IMR-90 (cell line): ENCODE data around the gene PSAPL1. TPM values are rescaled to one million over a fixed set of nuclear protein-coding genes. Genes with fewer than 3 reads are reported as not detected.

Source experiments
- ATAC-seq: fragments of 200-7000 bp; cut with Tn5 transposase; 2 replicates; pipeline ENCODE4 v1.9.1; 2020; ENCODE audit warnings: low read depth, mild to moderate bottlenecking, moderate library complexity
- BruUV-seq: library from RNA; stranded (reverse); fragments of 400-500 nt; replicated peaks from 2 replicates; lab custom pipeline; 2021; lab: Mats Ljungman, UMichigan
- CTCF ChIA-PET: fragments of 300-600 bp; formaldehyde crosslinking; extraction: SDS; loops from one replicate; lab custom pipeline; 2021; ENCODE audit warnings: antibody characterized with exemption; lab: Yijun Ruan, JAX
- POLR2A ChIA-PET: fragments of 300-600 bp; sonication (Branson Sonifier 250); formaldehyde crosslinking; loops from one replicate; lab custom pipeline; 2022; ENCODE audit warnings: antibody characterized with exemption; ENCODE audit not compliant: unreplicated experiment; lab: Charles Lee
- DNase-seq: peaks from one replicate; pipeline ENCODE4 v3.0.0; 2013
- H2AFZ ChIP-seq: replicated peaks from 2 replicates; pipeline ENCODE3; 2013; ENCODE audit warnings: low read length, mild to moderate bottlenecking; ENCODE audit not compliant: poor library complexity
- H2AK5ac ChIP-seq: 2 replicates; pipeline ENCODE4 v1.6.1; 2013; ENCODE audit warnings: low read depth, low read length, inconsistent platforms
- H2AK9ac ChIP-seq: replicated peaks from 2 replicates; pipeline ENCODE3; 2013; ENCODE audit warnings: mild to moderate bottlenecking, low read depth, low read length, moderate library complexity; ENCODE audit not compliant: poor library complexity
- H2BK120ac ChIP-seq: 2 replicates; pipeline ENCODE4 v1.6.1; 2013; ENCODE audit warnings: low read depth, low read length, inconsistent platforms
- H2BK15ac ChIP-seq: 3 replicates; pipeline ENCODE4 v1.6.1; 2013; ENCODE audit warnings: low read depth, low read length, inconsistent platforms
- H2BK20ac ChIP-seq: 2 replicates; pipeline ENCODE4 v1.6.1; 2013; ENCODE audit warnings: low read depth, mild to moderate bottlenecking, inconsistent platforms, low read length, moderate library complexity
- H2BK5ac ChIP-seq: 2 replicates; pipeline ENCODE4 v1.6.1; 2013; ENCODE audit warnings: mild to moderate bottlenecking, low read depth, low read length, inconsistent platforms; ENCODE audit not compliant: poor library complexity, severe bottlenecking
- H3K14ac ChIP-seq: replicated peaks from 2 replicates; pipeline ENCODE4 v1.6.1; 2013; ENCODE audit warnings: low read depth, low read length, inconsistent platforms
- H3K18ac ChIP-seq: 2 replicates; pipeline ENCODE4 v1.6.1; 2013; ENCODE audit warnings: low read depth, low read length, control low read depth
- H3K23ac ChIP-seq: 2 replicates; pipeline ENCODE4 v1.6.1; 2013; ENCODE audit warnings: low read depth, low read length, inconsistent platforms
- H3K27ac ChIP-seq: 2 replicates; pipeline ENCODE4 v1.5.1; 2013; ENCODE audit warnings: mild to moderate bottlenecking, control low read depth, low read length; ENCODE audit not compliant: insufficient read depth
- H3K27me3 ChIP-seq: 2 replicates; pipeline ENCODE4 v1.6.1; 2013; ENCODE audit warnings: low read length; ENCODE audit not compliant: control insufficient read depth, insufficient read depth
- H3K36me3 ChIP-seq: 2 replicates; pipeline ENCODE4 v1.6.1; 2013; ENCODE audit warnings: low read length, mixed read lengths; ENCODE audit not compliant: control insufficient read depth, insufficient read depth
- H3K4ac ChIP-seq: 2 replicates; pipeline ENCODE4 v1.6.1; 2013; ENCODE audit warnings: low read depth, low read length, inconsistent platforms
- H3K4me1 ChIP-seq: 2 replicates; pipeline ENCODE4 v1.6.1; 2013; ENCODE audit warnings: low read length, mixed read lengths; ENCODE audit not compliant: control insufficient read depth, insufficient read depth
- H3K4me2 ChIP-seq: 2 replicates; pipeline ENCODE4 v1.6.1; 2013; ENCODE audit warnings: low read depth, mild to moderate bottlenecking, control low read depth, low read length, moderate library complexity
- H3K4me3 ChIP-seq: 2 replicates; pipeline ENCODE4 v1.5.1; 2013; ENCODE audit warnings: low read depth, mild to moderate bottlenecking, control low read depth, low read length, moderate library complexity; ENCODE audit not compliant: insufficient read depth
- H3K56ac ChIP-seq: 2 replicates; pipeline ENCODE4 v1.6.1; 2013; ENCODE audit warnings: low read length, inconsistent platforms; ENCODE audit not compliant: insufficient read depth; ENCODE audit errors: extremely low read depth
- H3K79me1 ChIP-seq, 2 experiments: 2 replicates each; pipeline ENCODE4 v1.6.1; 2013; ENCODE audit warnings: low read length in 2 of 2, inconsistent platforms in 1 of 2, low read depth in 1 of 2
- H3K9ac ChIP-seq: 2 replicates; pipeline ENCODE4 v1.6.1; 2013; ENCODE audit warnings: low read depth, low read length, control low read depth
- H3K9me1 ChIP-seq: 2 replicates; pipeline ENCODE4 v1.6.1; 2013; ENCODE audit warnings: low read length, inconsistent platforms; ENCODE audit not compliant: insufficient read depth
- H3K9me3 ChIP-seq: 2 replicates; pipeline ENCODE4 v1.6.1; 2013; ENCODE audit warnings: low read length; ENCODE audit not compliant: control insufficient read depth, insufficient read depth
- H4K20me1 ChIP-seq: 2 replicates; pipeline ENCODE4 v1.6.1; 2013; ENCODE audit warnings: low read length, inconsistent platforms; ENCODE audit not compliant: insufficient read depth
- H4K5ac ChIP-seq: 2 replicates; pipeline ENCODE4 v1.6.1; 2013; ENCODE audit warnings: mild to moderate bottlenecking, low read depth, low read length, control low read depth
- H4K8ac ChIP-seq, 2 experiments: 2 replicates each; pipeline ENCODE4 v1.6.1; 2013; ENCODE audit warnings: low read depth in 2 of 2, low read length in 2 of 2, control low read depth in 1 of 2, inconsistent platforms in 1 of 2
- H4K91ac ChIP-seq: 2 replicates; pipeline ENCODE4 v1.6.1; 2013; ENCODE audit warnings: low read depth, low read length, inconsistent platforms; ENCODE audit not compliant: insufficient read depth
- BHLHE40 ChIP-seq: fragments of 150-350 bp; IDR thresholded peaks from 2 replicates; pipeline ENCODE4 v1.6.1; 2016; ENCODE audit warnings: mild to moderate bottlenecking, low read depth, low read length
- CEBPB ChIP-seq: IDR thresholded peaks from 2 replicates; pipeline ENCODE4 v1.6.1; 2012; ENCODE audit warnings: low read depth, low read length, improper control_type of control experiment
- CHD1 ChIP-seq: IDR thresholded peaks from 2 replicates; pipeline ENCODE4 v1.6.1; 2012; ENCODE audit warnings: low read depth, low read length, improper control_type of control experiment
- FOS ChIP-seq: fragments of 150-350 bp; IDR thresholded peaks from 2 replicates; pipeline ENCODE4 v1.6.1; 2016; ENCODE audit warnings: low read depth, low read length
- MAFK ChIP-seq: IDR thresholded peaks from 2 replicates; pipeline ENCODE4 v1.6.1; 2012; ENCODE audit warnings: low read depth, low read length, improper control_type of control experiment
- MAZ ChIP-seq: IDR thresholded peaks from 2 replicates; pipeline ENCODE4 v1.6.1; 2012; ENCODE audit warnings: low read depth, mild to moderate bottlenecking, low read length, improper control_type of control experiment, moderate library complexity, borderline replicate concordance
- MXI1 ChIP-seq: IDR thresholded peaks from 2 replicates; pipeline ENCODE4 v1.6.1; 2012; ENCODE audit warnings: low read depth, mild to moderate bottlenecking, low read length, moderate library complexity, borderline replicate concordance
- NFE2L2 ChIP-seq: fragments of 150-350 bp; IDR thresholded peaks from 2 replicates; pipeline ENCODE4 v1.6.1; 2016; ENCODE audit warnings: low read depth, mild to moderate bottlenecking, low read length
- POLR2A ChIP-seq: IDR thresholded peaks from 2 replicates; pipeline ENCODE4 v1.6.1; 2012; ENCODE audit warnings: mild to moderate bottlenecking, low read depth, low read length
- RAD21 ChIP-seq: IDR thresholded peaks from 2 replicates; pipeline ENCODE4 v1.6.1; 2012; ENCODE audit warnings: low read length, improper control_type of control experiment
- RCOR1 ChIP-seq: IDR thresholded peaks from 2 replicates; pipeline ENCODE4 v1.6.1; 2012; ENCODE audit warnings: mild to moderate bottlenecking, low read length, improper control_type of control experiment; ENCODE audit not compliant: insufficient replicate concordance
- RFX5 ChIP-seq: IDR thresholded peaks from 2 replicates; pipeline ENCODE4 v1.8.0; 2012; ENCODE audit warnings: low read depth, mild to moderate bottlenecking, low read length, moderate library complexity
- SMC3 ChIP-seq: fragments of 150-350 bp; IDR thresholded peaks from 2 replicates; pipeline ENCODE4 v1.6.1; 2016; ENCODE audit warnings: low read depth, mild to moderate bottlenecking, antibody characterized with exemption, low read length, moderate library complexity
- WGBS, 2 experiments: methylation state at CpG; one replicate each; pipeline versions ENCODE4 v1.1.5 to v1.1.7; 2013; ENCODE audit warnings: missing lambda C conversion rate in 2 of 2; ENCODE audit not compliant: insufficient read length in 1 of 2; ENCODE audit errors: extremely low coverage in 2 of 2; 5-methylcytosine and 5-hydroxymethylcytosine counted together
- dilution Hi-C: fragments of 300-500 bp; cut with HindIII; formaldehyde crosslinking; loops from one replicate; pipeline ENCODE4 v1.14.3; 2018; ENCODE audit warnings: low sequenced_read_pairs; ENCODE audit not compliant: unreplicated experiment
- in situ Hi-C: fragments of 300-500 bp; cut with MboI; formaldehyde crosslinking; loops from 3 replicates; pipeline ENCODE4 v1.14.3; 2019; ENCODE audit warnings: low sequenced_read_pairs, inconsistent platforms, mixed read lengths
- intact Hi-C: fragments of 100-400 bp; cut with micrococcal nuclease; formaldehyde crosslinking; loops from 2 replicates; pipeline ENCODE4 v1.10.0; 2022
- polyA plus RNA-seq, 3 experiments: library from polyadenylated mRNA; depleted of rRNA; stranded (reverse); fragments of >200 nt; gene quantifications; 2 replicates each; pipeline ENCODE4 v1.2.3, GENCODE V29; 2012; ENCODE audit warnings: low replicate concordance in 1 of 3
- total RNA-seq: library from RNA; depleted of rRNA; stranded (reverse); fragments of >200 nt; gene quantifications from 2 replicates; pipeline ENCODE4 v1.2.3, GENCODE V29; 2012
- TF ChIP-seq, protein P1 (sequence below): fragments of 150-350 bp; IDR thresholded peaks from 2 replicates; pipeline ENCODE4 v1.6.1; 2016; ENCODE audit warnings: low read depth, mild to moderate bottlenecking, low read length, moderate library complexity, borderline replicate concordance
- TF ChIP-seq, protein P2 (sequence below): fragments of 150-350 bp; IDR thresholded peaks from 2 replicates; pipeline ENCODE4 v1.6.1; 2017; ENCODE audit warnings: mild to moderate bottlenecking, antibody characterized with exemption, low read length, low read depth
- TF ChIP-seq, protein P3 (sequence below): conservative IDR thresholded peaks from 2 replicates; pipeline ENCODE4 v1.5.1; 2012; ENCODE audit warnings: mild to moderate bottlenecking, low read depth, low read length, improper control_type of control experiment

Gene PSAPL1
- total and polyA plus RNA-seq, 2 of the 4 experiments (the other 2 are of a cell fraction) = not detected

DNA sequence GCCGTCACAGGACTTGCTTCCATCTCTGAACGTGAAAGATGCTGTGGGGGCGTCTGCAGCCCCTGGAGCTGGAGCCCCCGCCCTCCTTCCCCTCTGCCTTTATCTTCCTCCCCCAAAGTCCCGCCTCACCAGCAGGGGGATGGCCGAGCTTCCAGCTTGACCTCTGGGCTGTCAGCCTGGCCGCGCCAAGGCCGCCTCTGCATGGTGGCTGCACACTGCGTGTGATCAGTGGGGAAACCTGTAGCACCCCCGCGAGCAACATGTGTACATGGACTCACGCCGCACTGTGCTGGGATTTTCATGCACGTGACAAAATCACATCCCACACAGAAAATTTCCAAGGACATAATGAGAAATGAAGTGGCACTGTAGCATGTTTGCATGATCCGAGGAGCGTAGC lies 26.5 kb upstream of the PSAPL1 start:
- H3K4ac ChIP-seq = no peak overlapping the region
- H2AFZ ChIP-seq = no peak overlapping the region
- H2AK5ac ChIP-seq = no peak overlapping the region
- no peak overlapping the region for H3K14ac ChIP-seq
- CTCF ChIA-PET = interaction anchor here (0.8 kb wide), 1 partner anchor 16 kb away, joined by 3 read pairs; no protein-coding TSS in a partner anchor
- in situ Hi-C loops (no loop called here), dilution Hi-C loops (no loop called here), intact Hi-C loops (no loop called here)
- H3K18ac ChIP-seq = no peak overlapping the region
- H3K23ac ChIP-seq = no peak overlapping the region
- WGBS, 2 experiments = 0% methylated on average over 2 of the region's 17 CpGs; no CpG with 5 or more reads in 1 of the 2 experiments
- BruUV-seq = no TSS peak
- no peaks in the 10 kb centered on the region for H3K36me3 ChIP-seq
- H2BK120ac ChIP-seq = no peak overlapping the region
- H3K4me3 ChIP-seq = no peak overlapping the region
- no peaks in the 10 kb centered on the region for H3K9me1 ChIP-seq
- H2BK15ac ChIP-seq = no peak overlapping the region
- POLR2A ChIA-PET = no interaction called here
- H3K27ac ChIP-seq = no peak overlapping the region
- no peaks in the 10 kb centered on the region for H3K4me1 ChIP-seq
- peaks cover 28% of the 10 kb centered on the region for H3K27me3 ChIP-seq
- H4K91ac ChIP-seq = no peak overlapping the region
- H4K5ac ChIP-seq = no peak overlapping the region
- H2BK5ac ChIP-seq = no peak overlapping the region
- H4K20me1 ChIP-seq = no peaks in the 10 kb centered on the region
- H3K56ac ChIP-seq = no peak overlapping the region
- H3K4me2 ChIP-seq = no peak overlapping the region
- no peak overlapping the region for H2BK20ac ChIP-seq
- H4K8ac ChIP-seq = no peak overlapping the region
- DNase-seq (no peak), ATAC-seq (no peak)
- H3K9ac ChIP-seq = no peak overlapping the region
- TF ChIP-seq NFE2L2 (no peak), FOS (no peak), SMC3 (no peak), POLR2A (no peak), MAFK (no peak), RAD21 (no peak), RFX5 (no peak), MXI1 (no peak), MAZ (no peak), CHD1 (no peak), RCOR1 (no peak), BHLHE40 (no peak), CEBPB (no peak)
- TF ChIP-seq, protein P1, sequence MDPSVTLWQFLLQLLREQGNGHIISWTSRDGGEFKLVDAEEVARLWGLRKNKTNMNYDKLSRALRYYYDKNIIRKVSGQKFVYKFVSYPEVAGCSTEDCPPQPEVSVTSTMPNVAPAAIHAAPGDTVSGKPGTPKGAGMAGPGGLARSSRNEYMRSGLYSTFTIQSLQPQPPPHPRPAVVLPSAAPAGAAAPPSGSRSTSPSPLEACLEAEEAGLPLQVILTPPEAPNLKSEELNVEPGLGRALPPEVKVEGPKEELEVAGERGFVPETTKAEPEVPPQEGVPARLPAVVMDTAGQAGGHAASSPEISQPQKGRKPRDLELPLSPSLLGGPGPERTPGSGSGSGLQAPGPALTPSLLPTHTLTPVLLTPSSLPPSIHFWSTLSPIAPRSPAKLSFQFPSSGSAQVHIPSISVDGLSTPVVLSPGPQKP = no peak
- TF ChIP-seq, protein P2, sequence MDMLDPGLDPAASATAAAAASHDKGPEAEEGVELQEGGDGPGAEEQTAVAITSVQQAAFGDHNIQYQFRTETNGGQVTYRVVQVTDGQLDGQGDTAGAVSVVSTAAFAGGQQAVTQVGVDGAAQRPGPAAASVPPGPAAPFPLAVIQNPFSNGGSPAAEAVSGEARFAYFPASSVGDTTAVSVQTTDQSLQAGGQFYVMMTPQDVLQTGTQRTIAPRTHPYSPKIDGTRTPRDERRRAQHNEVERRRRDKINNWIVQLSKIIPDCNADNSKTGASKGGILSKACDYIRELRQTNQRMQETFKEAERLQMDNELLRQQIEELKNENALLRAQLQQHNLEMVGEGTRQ = no peak
- TF ChIP-seq, protein P3, sequence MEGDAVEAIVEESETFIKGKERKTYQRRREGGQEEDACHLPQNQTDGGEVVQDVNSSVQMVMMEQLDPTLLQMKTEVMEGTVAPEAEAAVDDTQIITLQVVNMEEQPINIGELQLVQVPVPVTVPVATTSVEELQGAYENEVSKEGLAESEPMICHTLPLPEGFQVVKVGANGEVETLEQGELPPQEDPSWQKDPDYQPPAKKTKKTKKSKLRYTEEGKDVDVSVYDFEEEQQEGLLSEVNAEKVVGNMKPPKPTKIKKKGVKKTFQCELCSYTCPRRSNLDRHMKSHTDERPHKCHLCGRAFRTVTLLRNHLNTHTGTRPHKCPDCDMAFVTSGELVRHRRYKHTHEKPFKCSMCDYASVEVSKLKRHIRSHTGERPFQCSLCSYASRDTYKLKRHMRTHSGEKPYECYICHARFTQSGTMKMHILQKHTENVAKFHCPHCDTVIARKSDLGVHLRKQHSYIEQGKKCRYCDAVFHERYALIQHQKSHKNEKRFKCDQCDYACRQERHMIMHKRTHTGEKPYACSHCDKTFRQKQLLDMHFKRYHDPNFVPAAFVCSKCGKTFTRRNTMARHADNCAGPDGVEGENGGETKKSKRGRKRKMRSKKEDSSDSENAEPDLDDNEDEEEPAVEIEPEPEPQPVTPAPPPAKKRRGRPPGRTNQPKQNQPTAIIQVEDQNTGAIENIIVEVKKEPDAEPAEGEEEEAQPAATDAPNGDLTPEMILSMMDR = no peak
- H2AK9ac ChIP-seq = no peak overlapping the region
- H3K79me1 ChIP-seq = no peaks in the 10 kb centered on the region
- peaks cover 4% of the 10 kb centered on the region; the same call in 1 of the 2 replicates for H3K9me3 ChIP-seq
